Liver (tissue), 9 donors: Measurements from ENCODE around the gene JMJD6. TPM values are rescaled to one million over a fixed set of nuclear protein-coding genes. Genes with fewer than 3 reads are reported as not detected.

ENCODE experiments used
- DNase-seq: peaks from one replicate; pipeline ENCODE4 v3.0.0-alpha.2; 2017; ENCODE audit warnings: low spot score
- H3K27ac ChIP-seq, 2 donors: one replicate each; pipeline ENCODE4 v1.7.0; 2013; ENCODE audit warnings: inconsistent platforms in 2 of 2, low read length in 2 of 2, control low read depth in 1 of 2, low read depth in 1 of 2, mild to moderate bottlenecking in 1 of 2
- H3K27me3 ChIP-seq, 4 donors: one replicate each; pipeline versions ENCODE4 v1.6.1 to v1.7.0; 2013; ENCODE audit warnings: low read length in 3 of 4, inconsistent platforms in 1 of 4, mild to moderate bottlenecking in 1 of 4, moderate library complexity in 1 of 4; ENCODE audit not compliant: control insufficient read depth in 4 of 4, insufficient read depth in 4 of 4
- H3K36me3 ChIP-seq, 4 donors: one replicate each; pipeline versions ENCODE4 v1.6.1 to v1.7.0; 2013; ENCODE audit warnings: low read length in 3 of 4, mild to moderate bottlenecking in 3 of 4, low read depth in 1 of 4, moderate library complexity in 1 of 4; ENCODE audit not compliant: control insufficient read depth in 4 of 4, insufficient read depth in 3 of 4
- H3K4me1 ChIP-seq, 4 donors: one replicate each; pipeline versions ENCODE4 v1.6.1 to v1.7.0; 2013; ENCODE audit warnings: low read length in 3 of 4, mild to moderate bottlenecking in 3 of 4, moderate library complexity in 1 of 4; ENCODE audit not compliant: control insufficient read depth in 4 of 4, insufficient read depth in 4 of 4
- H3K4me3 ChIP-seq, 3 donors: one replicate each; pipeline versions ENCODE4 v1.6.1 to v1.7.0; 2013; ENCODE audit warnings: low read length in 3 of 3, control low read depth in 1 of 3, low read depth in 1 of 3, mild to moderate bottlenecking in 1 of 3
- H3K9ac ChIP-seq, 2 donors: one replicate each; pipeline ENCODE4 v1.7.0; 2013; ENCODE audit warnings: low read length in 2 of 2, mild to moderate bottlenecking in 2 of 2, moderate library complexity in 2 of 2, control low read depth in 1 of 2, low read depth in 1 of 2
- H3K9me3 ChIP-seq, 4 donors: one replicate each; pipeline versions ENCODE4 v1.6.1 to v1.7.0; 2013; ENCODE audit warnings: low read length in 3 of 4; ENCODE audit not compliant: control insufficient read depth in 4 of 4
- CTCF ChIP-seq: fragments of 150-350 bp; IDR thresholded peaks from 2 replicates; pipeline ENCODE4 v1.5.1; 2017; ENCODE audit warnings: improper control_type of control experiment, low read depth, low read length; ENCODE audit not compliant: missing input control
- EGR1 ChIP-seq, 2 donors: IDR thresholded peaks; 2 replicates each; pipeline ENCODE4 v1.6.1; 2016 to 2018; ENCODE audit warnings: antibody characterized with exemption in 2 of 2, low read depth in 2 of 2
- FOXA1 ChIP-seq: IDR thresholded peaks from 2 replicates; pipeline ENCODE4 v1.6.1; 2016; ENCODE audit warnings: antibody characterized with exemption
- GABPA ChIP-seq, 2 donors: IDR thresholded peaks in 1 of 2; conservative IDR thresholded peaks in 1 of 2; 2 replicates each; pipeline ENCODE4 v1.6.1; 2016; ENCODE audit warnings: antibody characterized with exemption in 2 of 2, mild to moderate bottlenecking in 1 of 2, moderate library complexity in 1 of 2
- HNF4A ChIP-seq, 2 donors: conservative IDR thresholded peaks; 2 replicates each; pipeline ENCODE4 v1.6.1; 2016; ENCODE audit warnings: antibody characterized with exemption in 2 of 2, mild to moderate bottlenecking in 2 of 2
- HNF4G ChIP-seq: IDR thresholded peaks from 2 replicates; pipeline ENCODE4 v1.6.1; 2016; ENCODE audit warnings: antibody characterized with exemption
- MAX ChIP-seq: IDR thresholded peaks from 2 replicates; pipeline ENCODE4 v1.6.1; 2016; ENCODE audit warnings: antibody characterized with exemption
- NR2F2 ChIP-seq: IDR thresholded peaks from 2 replicates; pipeline ENCODE4 v1.6.1; 2016; ENCODE audit warnings: antibody characterized with exemption
- REST ChIP-seq: IDR thresholded peaks from 2 replicates; pipeline ENCODE4 v1.6.1; 2016; ENCODE audit warnings: antibody characterized with exemption, mild to moderate bottlenecking
- RXRA ChIP-seq, 2 donors: IDR thresholded peaks; 2 replicates each; pipeline ENCODE4 v1.6.1; 2017 to 2018; ENCODE audit warnings: antibody characterized with exemption in 2 of 2, mild to moderate bottlenecking in 1 of 2
- SP1 ChIP-seq: IDR thresholded peaks from 2 replicates; pipeline ENCODE4 v1.6.1; 2018; ENCODE audit warnings: antibody characterized with exemption, mild to moderate bottlenecking
- TAF1 ChIP-seq: conservative IDR thresholded peaks from 2 replicates; pipeline ENCODE4 v1.6.1; 2016; ENCODE audit warnings: antibody characterized with exemption, mild to moderate bottlenecking
- YY1 ChIP-seq: IDR thresholded peaks from 2 replicates; pipeline ENCODE4 v1.6.1; 2016; ENCODE audit warnings: antibody characterized with exemption, mild to moderate bottlenecking
- ZBTB33 ChIP-seq: IDR thresholded peaks from 2 replicates; pipeline ENCODE4 v1.6.1; 2016; ENCODE audit warnings: antibody characterized with exemption
- WGBS: extraction: QIAGEN DNeasy Blood & Tissue Kit; methylation state at CpG from one replicate; pipeline ENCODE4 v1.1.7; 2013; 5-methylcytosine and 5-hydroxymethylcytosine counted together
- polyA plus RNA-seq, 2 donors: library from polyadenylated mRNA; stranded (reverse) in 1 of 2; unstranded in 1 of 2; fragments of 200-250 nt in 1 of 2; fragments of >200 nt in 1 of 2; fragmentation: Nextera tagmentation in 1 of 2; extraction: Ambion mirVana in 1 of 2; gene quantifications; one replicate each; pipeline versions ENCODE4 v1.2.1 to v1.2.3, GENCODE V29; 2013 to 2015
- total RNA-seq, 2 donors: library from RNA; depleted of rRNA; stranded (reverse); fragments of >200 nt; gene quantifications; one replicate each; pipeline ENCODE4 v1.2.3, GENCODE V29; 2014
- donor health status: healthy.
- donor health status: healthy.
- donor health status: healthy.
- donor health status: healthy.
- donor health status: healthy.

Gene JMJD6
- total and polyA plus RNA-seq, 4 donors: 9.9 to 16.1 (median 11.2) TPM

- peak overlapping the region; percentile 99 for H3K9ac ChIP-seq
Observed at GRCh38 chr17:76735586-76736348, 9.4 kb upstream of the JMJD6 start.

More at GRCh38 chr17:76735586-76736348, 9.4 kb upstream of the JMJD6 start:
- 2% methylated on average over 20 of the region's 20 CpGs for WGBS
- peaks cover 7 to 38% (median 26%) of the 10 kb centered on the region in 4 donors for H3K36me3 ChIP-seq
- TF ChIP-seq RXRA (IDR thresholded peaks at IDR 0.05): peak in 1 of 2 donors; percentile 15
- no peak for TF ChIP-seq ZBTB33
- TF ChIP-seq GABPA (IDR thresholded peaks at IDR 0.05 in 1 of 2, conservative IDR thresholded peaks at IDR 0.05 in 1 of 2): no peak
- no peak for TF ChIP-seq YY1
- no peak for TF ChIP-seq NR2F2
- TF ChIP-seq FOXA1: no peak
- no peak for TF ChIP-seq EGR1 (IDR thresholded peaks at IDR 0.05; ENCODE audit: low read depth in 2 of 2)
- peak; percentile 10 for TF ChIP-seq MAX
- TF ChIP-seq CTCF: no peak
- TF ChIP-seq HNF4A (conservative IDR thresholded peaks at IDR 0.05): peak in 1 of 2 donors; percentile 69
- TF ChIP-seq HNF4G: no peak
- no peak for TF ChIP-seq REST
- TF ChIP-seq TAF1: no peak
- TF ChIP-seq SP1: peak; percentile 23
- peak overlapping the region; percentile 93 to 99 for H3K27ac ChIP-seq
- H3K4me3 ChIP-seq: peak overlapping the region; percentile 96 to 100 (median 99)
- no peaks in the 10 kb centered on the region for H3K9me3 ChIP-seq
- H3K27me3 ChIP-seq: no peaks in the 10 kb centered on the region
- no peak for DNase-seq
- H3K4me1 ChIP-seq: peaks cover 1 to 50% (median 44%) of the 10 kb centered on the region in 4 donors
